Measurements from ENCODE around the gene B3GLCT.

DNA sequence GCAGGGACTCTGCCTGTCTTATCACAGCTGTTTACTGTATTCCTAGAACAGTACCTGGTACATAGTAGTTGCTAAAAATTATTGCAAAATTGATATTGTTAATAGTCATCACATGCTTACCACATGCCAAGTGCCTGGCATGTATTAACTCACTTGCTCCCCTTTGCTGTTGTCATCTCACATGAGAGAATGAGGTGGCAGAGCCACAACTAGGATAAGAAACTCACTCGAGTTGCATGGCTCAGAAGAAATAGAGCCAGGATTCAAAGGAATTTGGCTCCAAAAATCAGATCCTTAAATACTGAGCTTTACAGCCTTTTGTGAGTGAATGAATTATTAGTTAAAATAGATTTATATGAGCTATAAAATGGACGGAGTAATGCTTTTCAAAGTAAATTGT is 42.6 kb downstream of the B3GLCT start:
- TF ChIP-seq, protein P1, sequence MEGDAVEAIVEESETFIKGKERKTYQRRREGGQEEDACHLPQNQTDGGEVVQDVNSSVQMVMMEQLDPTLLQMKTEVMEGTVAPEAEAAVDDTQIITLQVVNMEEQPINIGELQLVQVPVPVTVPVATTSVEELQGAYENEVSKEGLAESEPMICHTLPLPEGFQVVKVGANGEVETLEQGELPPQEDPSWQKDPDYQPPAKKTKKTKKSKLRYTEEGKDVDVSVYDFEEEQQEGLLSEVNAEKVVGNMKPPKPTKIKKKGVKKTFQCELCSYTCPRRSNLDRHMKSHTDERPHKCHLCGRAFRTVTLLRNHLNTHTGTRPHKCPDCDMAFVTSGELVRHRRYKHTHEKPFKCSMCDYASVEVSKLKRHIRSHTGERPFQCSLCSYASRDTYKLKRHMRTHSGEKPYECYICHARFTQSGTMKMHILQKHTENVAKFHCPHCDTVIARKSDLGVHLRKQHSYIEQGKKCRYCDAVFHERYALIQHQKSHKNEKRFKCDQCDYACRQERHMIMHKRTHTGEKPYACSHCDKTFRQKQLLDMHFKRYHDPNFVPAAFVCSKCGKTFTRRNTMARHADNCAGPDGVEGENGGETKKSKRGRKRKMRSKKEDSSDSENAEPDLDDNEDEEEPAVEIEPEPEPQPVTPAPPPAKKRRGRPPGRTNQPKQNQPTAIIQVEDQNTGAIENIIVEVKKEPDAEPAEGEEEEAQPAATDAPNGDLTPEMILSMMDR (conservative IDR thresholded peaks at IDR 0.05; ENCODE audit: low read depth, low read length), result no peak
- no peak for TF ChIP-seq EZH2 (IDR thresholded peaks at IDR 0.05; ENCODE audit: low read length, unreplicated experiment)

Measured in PC-3 (cell line).